Left renal pelvis (tissue), 4 donors: ENCODE measurements around the gene CFAP107. TPM values are rescaled to one million over a fixed set of nuclear protein-coding genes. Genes with fewer than 3 reads are reported as not detected.

ENCODE experiments used
- DNase-seq, 4 donors: peaks; one replicate each; pipeline ENCODE4 v3.0.0-alpha.2; 2013; ENCODE audit warnings: low read depth in 4 of 4, low spot score in 3 of 4
- polyA plus RNA-seq, 4 donors: library from polyadenylated mRNA; unstranded; fragments of 120-200 nt; gene quantifications; one replicate each; pipeline ENCODE4 v1.2.1, GENCODE V29; 2013; ENCODE audit not compliant: insufficient read length in 4 of 4

CFAP107 gene
- polyA plus RNA-seq, 4 donors: 0.07 to 1.7 (median 1.1) TPM

DNA sequence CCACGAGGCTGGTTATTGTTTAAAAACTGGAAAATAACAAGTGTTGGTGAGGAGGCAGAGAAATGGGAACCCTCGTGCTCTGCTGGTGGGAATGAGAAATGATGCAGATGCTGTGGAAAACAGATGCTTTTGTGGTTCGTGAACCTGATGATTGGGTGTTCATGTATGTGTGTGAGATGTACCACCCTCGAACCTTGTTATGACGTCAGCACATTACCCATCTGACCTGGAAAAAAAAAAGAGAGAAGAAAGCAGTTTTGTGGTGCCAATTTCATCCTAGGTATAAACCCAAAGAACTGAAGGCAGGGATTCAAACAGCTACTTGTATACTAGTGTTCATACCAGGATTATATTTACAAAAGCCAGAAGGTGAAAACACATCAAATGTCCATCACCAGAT lies 6.4 kb upstream of the CFAP107 start:
- DNase-seq: no peak

GRCh38 chr1:12741946-12742345 lies 4.1 kb upstream of the CFAP107 start:
- no peak for DNase-seq

GRCh38 chr1:12745126-12745991 lies 641 bp upstream of the CFAP107 start:
- DNase-seq: no peak

DNA sequence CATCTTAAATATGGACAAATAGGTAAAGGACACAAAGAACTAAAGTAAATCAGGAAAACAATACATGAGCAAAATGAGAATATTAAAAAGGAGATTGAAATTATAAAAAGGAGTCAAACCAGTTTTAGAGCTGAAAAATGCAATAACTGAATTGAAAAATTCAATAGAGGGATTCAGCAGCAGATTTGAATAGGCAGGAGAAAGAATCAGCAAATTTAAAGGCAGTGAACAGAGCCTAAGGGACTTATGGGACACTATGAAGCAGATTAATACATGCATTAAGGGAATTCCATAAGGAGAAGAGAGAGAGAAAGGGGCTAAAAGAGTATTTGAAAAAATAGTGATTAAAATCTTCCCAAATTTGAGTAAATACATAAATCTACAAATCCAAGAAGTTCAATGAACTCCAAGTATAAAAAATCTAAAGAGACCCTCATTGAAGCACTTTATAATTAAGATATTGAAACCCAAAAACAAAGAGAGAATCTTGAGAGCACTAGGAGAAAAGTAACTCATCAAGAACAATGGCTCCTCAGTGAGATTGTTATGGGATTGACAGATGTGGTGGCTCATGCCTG lies 2.9 kb downstream of the CFAP107 start:
- no peak for DNase-seq

- no peak for DNase-seq
These were observed 8.7 kb downstream of the CFAP107 start for GRCh38 chr1:12754738-12755137.

GRCh38 chr1:12756273-12756672 lies 10.3 kb downstream of the CFAP107 start:
- no peak for DNase-seq

GRCh38 chr1:12756768-12757413 lies 10.9 kb downstream of the CFAP107 start:
- DNase-seq: no peak

DNA sequence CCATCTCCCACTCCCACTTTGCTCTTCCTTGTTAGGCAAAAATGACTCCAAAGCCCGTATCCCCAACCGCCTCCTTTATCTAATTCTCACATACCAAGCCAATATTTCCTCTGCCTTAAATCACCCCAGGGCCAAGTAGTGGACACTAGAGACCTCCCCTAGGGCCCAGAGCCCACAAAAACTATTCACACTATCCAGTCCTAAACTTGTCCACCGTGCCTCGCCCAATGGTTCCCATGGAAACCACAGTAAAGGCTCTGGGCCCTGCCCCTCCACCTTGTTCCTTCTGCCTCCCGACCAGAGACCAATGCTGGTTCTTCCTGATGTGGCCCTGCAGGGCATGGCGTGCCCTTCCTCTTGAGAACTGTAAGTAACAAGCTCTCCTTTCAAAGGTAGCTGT lies 11.8 kb downstream of the CFAP107 start:
- DNase-seq: no peak

GRCh38 chr1:12760256-12760795 lies 14.3 kb downstream of the CFAP107 start:
- DNase-seq: no peak

- no peak for DNase-seq
These were observed 15.8 kb downstream of the CFAP107 start for GRCh38 chr1:12761781-12762180.

GRCh38 chr1:12762766-12763165 lies 16.8 kb downstream of the CFAP107 start:
- no peak for DNase-seq

DNA sequence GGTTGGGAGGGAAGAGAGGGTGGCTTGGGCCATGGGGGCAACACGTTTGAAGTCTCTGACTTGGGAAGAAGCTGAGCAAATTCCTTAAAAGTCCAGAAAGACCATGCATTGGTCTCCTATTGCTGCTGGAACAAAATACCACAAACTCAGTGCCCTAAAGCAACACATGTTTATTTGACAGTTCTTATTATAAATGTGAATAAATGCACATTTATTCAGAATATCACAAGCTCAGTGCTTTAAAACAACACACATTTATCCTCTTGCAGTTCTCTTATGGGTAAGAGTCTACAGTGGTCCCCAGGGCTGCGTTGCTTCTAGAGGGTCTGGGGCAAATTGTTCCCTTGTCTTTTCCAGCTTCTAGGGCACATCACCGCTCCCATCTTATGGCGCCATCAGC lies 17.5 kb downstream of the CFAP107 start:
- no peak for DNase-seq

GRCh38 chr1:12764016-12764415 lies 18.0 kb downstream of the CFAP107 start:
- no peak for DNase-seq

DNA sequence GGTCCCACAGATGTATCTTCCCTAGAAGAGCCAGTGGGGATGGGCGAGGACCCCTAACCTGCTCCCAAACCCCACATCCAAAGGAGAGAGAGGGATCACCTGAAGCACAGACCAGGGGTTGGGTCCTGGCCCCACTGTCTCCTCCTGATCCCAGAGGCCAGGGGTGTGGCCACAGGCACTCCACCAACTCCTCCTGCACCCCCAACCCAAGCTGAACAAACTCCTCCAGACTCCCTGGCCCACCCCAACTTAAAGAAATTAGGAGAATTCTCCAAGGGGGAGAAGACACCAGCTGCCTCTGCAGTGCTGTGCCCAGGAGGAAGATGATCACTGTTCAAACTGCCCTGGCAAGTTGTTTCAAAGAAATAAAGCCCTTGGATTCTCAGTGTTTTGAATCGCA lies 23.0 kb downstream of the CFAP107 start:
- no peak for DNase-seq

DNA sequence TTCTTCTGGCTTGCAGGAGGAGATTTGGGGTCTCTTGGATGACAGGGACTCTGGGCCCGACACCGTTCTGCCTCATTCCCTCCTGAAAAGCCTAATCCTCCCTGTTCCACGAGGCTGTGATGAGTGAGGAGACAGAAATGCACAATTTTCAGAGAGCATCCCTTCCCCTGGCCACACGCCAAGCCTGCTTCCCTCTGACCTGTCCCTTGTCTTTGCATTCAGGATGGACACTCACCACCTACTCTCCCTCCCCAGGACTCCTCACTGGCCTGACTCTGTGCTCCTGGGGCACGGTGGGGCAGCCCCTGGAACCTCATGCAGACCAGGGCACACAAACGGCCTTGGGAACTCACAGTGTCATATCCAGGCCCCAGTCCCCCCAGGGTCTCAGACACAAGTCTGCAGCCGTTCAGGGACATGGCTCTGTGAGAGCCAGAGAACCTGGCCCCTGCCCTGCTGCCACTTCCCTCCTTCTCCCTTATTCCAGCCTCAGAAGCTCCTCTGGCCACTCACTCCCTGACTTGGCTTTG lies 24.0 kb downstream of the CFAP107 start:
- DNase-seq: no peak

DNA sequence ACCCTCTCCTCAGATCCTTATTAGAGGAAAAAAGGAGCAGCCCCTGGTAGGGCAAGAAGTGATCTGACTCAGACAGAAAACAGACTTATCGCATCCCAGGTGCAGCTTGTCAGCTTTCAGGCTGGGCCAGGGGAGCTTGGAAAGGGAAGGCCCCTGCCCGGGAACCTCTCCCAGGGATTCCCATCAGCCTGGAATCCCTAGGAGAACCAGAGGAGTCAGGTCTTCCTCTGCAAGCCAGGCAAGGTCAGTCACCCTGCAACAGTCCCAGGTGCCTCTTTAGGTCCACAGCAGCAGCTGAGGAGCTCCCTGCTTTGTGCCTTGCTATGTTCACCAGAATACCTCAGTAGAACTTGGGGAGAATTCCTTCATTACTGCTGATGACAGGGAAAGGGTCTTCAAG lies 24.6 kb downstream of the CFAP107 start:
- no peak for DNase-seq

GRCh38 chr1:12771186-12771585 lies 25.2 kb downstream of the CFAP107 start:
- DNase-seq: no peak

- DNase-seq: no peak
These were observed 26.5 kb downstream of the CFAP107 start for GRCh38 chr1:12772520-12772919.

- no peak for DNase-seq
These were observed 27.4 kb downstream of the CFAP107 start, which contains the start of gene PRAMEF12 for GRCh38 chr1:12773438-12773837. TSS of gene PRAMEF12 (plus strand) at chr1:12773738. CDS start at chr1:12774868, 1,130 bp downstream.

DNA sequence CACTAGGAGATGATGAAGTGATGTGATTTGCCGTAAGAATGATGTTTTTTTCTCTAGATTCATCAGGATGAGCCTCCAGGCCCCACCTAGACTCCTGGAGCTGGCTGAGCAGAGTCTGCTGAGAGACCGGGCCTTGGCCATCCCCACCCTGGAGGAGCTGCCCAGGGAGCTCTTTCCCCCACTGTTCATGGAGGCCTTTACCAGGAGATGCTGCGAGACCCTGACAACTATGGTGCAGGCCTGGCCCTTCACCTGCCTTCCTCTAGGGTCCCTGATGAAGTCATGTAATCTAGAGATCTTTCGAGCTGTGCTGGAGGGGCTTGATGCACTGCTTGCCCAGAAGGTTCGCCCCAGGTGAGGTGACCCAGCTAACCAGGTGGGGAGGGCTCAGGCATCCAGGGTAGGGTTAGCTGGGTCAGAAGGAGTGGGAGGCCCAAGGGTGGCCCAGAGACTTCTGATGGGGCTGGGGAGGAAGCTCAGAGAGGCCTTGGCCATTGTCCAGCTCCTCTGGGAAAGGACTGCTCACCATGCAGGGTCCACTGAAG lies 28.9 kb downstream of the CFAP107 start:
- no peak for DNase-seq

GRCh38 chr1:12775443-12775842 lies 29.4 kb downstream of the CFAP107 start:
- no peak for DNase-seq
